Dermis blood vessel endothelial cell (primary cell): ENCODE results near the gene TSPAN14. TPM values are rescaled to one million over a fixed set of nuclear protein-coding genes. Genes with fewer than 3 reads are reported as not detected.
"Not testable (repeated sequence)": the region's sequence is repeated elsewhere in the genome, so short reads cannot be mapped to it uniquely, and the experiment has no call there.

ENCODE experiments used
- DNase-seq: peaks from one replicate; pipeline ENCODE4 v3.0.0; 2010
- total RNA-seq: library from RNA; depleted of rRNA; stranded (reverse); fragments of >200 nt; gene quantifications from 2 replicates; pipeline ENCODE4 v1.2.3, GENCODE V29; 2014

TSPAN14 gene
- total RNA-seq, 1 donor from 2014 or later = 91.0 TPM

DNA sequence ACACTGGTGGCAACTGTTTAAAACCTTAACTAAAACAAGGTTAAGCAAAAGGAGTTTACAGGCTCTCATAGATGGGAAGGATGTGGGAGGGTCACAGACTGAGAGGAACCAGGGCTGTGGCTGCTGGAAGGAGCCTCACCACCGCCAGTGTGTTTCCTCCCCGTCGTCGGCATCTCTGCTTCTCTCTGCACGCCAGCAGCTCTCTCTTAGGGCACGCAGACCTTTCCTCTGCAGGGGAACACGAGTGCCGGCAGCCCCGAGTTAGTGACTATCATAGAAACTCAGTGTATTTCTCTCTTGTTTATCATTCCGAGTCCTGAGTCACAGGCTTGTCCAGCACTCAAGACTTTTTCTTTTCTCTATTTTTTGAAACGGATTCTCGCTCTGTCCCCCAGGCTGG, 75.5 kb downstream of the TSPAN14 start:
- DNase-seq = no peak

DNA sequence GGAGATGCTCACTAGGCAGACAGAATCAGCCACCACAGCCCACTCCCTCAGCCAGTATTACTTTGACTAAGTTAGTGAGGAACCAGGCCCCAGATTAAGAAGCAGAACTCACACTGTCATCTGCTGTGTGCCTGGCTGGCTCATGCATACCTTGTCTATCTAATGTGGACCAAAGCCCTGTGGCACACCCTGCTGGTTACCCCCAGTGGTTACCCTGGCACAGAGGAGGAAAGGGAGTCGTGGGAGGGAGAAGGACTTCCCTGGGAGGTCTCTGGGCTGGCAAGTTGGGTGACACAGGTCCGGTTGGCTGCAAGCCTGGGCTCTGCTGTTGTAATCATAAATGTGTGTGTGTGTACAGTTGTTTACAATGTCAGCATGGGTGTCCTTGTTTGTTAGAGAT, 76.1 kb downstream of the TSPAN14 start:
- peak; percentile 56 for DNase-seq

DNA sequence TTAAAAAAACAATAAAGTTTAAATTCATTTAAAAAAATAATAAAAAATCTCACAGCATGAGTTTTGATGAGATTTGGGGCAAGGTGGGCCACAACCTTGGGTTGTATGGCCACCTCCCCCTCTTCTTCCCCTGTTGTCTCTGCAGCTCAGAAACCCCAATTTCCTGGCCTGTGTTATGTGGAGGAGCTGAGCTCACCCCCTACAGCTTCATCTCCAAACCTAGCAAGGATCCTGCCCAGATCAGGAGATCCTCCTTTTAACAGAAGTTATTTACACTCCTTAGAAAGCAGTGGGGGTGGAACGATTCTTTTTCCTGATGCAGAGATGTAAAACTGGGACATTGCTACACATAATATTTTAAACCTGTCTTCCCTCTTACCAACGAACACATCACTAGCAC, 76.7 kb downstream of the TSPAN14 start:
- DNase-seq = no peak

DNA sequence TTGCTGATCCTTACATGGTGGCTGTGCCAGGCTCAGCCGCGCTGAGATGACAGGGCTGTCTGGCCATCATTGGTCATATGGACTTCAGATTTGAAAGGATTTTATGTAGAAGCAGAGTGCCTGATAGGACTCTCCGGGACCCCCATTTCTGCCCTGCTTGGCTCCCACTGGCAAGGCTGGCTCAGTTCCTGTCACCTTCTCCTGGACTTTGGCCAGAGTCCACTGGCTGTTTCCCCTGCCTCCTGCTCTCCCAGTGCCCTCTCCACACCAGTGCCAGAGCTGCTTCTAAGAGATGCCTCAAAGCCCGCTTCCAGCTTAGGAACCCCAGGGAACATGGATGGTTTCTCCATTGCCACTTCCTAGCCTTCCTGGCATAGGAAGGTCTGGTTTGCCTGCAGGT, 78.5 kb downstream of the TSPAN14 start:
- no peak for DNase-seq

DNA sequence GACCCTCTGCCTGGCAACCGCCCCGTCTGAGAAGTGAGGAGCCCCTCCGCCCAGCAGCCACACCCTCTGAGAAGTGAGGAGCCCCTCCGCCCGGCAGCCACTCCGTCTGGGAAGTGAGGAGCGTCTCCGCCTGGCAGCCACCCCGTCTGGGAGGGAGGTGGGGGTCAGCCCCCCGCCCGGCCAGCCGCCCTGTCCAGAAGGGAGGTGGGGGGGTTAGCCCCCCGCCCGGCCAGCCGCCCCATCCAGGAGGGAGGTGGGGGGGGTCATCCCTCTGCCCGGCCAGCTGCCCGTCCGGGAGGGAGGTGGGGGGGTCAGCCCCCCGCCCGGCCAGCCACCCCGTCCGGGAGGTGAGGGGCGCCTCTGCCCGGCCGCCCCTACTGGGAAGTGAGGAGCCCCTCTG, 79.9 kb downstream of the TSPAN14 start:
- DNase-seq = not testable (repeated sequence)

DNA sequence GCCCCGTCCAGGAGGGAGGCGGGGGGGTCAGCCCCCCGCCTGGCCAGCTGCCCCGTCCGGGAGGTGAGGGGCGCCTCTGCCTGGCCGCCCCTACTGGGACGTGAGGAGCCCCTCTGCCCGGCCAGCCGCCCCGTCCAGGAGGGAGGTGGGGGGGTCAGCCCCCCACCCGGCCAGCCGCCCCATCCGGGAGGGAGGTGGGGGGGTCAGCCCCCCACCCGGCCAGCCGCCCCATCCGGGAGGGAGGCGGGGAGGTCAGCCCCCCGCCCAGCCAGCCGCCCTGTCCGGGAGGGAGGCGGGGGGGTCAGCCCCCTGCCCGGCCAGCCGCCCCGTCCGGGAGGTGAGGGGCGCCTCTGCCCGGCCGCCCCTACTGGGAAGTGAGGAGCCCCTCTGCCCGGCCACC, 80.5 kb downstream of the TSPAN14 start:
- DNase-seq = not testable (repeated sequence)

DNA sequence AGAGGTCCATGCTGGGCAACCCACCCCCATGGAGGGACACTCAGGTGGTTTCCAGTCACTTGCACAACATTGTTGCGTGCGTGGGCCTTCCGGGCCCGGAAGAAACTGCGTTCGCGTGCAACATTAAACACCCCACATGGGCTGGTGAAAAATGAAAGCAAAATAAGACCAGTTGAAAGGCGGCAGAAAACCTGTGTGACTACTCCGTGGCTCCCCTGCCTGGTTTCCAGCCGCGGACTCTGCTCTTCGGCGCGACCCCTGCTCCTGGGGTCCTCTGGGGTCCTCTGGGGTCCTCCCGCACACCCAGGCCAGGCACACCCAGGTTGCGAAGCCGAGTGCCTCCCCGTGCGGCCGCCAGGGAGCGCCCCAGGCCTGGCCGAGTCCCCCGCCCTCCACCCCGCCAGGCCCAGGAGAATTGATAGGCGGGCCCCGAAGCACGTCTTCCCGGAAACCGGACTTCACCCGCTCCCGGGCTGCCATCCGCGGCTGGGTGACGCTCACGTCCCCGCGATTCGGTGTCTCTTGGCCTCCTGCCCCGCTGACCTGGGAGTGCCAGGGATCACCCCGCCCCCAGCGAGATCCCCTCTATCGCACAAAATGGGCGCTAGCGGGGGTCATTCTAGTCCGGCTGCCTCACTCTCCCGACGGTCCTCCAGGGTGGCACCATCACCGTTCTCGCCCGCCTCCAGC, 81.7 kb downstream of the TSPAN14 start:
- peak; percentile 67 for DNase-seq

DNA sequence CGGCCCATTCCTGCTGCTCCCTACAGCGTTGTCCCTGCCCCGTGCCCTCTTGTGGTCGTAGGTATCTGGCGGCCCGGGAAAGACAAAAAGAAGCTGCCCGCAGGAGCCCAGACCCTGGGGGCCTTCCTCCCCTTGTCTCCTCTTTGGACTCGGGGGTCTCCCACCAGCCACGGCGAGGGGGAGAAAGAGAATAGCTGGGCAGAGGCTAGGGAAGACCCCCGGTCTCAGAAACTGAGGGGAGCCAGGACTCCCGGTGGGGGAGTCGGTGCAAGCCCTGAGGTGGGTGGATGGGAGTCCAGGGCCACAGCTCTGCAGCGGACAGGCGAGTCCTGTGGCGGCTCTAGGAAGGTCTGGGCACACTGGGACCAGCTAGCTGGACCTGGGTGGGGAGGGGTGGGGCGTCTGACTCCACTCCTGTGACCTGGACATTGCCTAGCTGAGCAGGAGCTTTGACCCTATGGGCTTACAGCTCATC, 82.3 kb downstream of the TSPAN14 start:
- DNase-seq = no peak

DNA sequence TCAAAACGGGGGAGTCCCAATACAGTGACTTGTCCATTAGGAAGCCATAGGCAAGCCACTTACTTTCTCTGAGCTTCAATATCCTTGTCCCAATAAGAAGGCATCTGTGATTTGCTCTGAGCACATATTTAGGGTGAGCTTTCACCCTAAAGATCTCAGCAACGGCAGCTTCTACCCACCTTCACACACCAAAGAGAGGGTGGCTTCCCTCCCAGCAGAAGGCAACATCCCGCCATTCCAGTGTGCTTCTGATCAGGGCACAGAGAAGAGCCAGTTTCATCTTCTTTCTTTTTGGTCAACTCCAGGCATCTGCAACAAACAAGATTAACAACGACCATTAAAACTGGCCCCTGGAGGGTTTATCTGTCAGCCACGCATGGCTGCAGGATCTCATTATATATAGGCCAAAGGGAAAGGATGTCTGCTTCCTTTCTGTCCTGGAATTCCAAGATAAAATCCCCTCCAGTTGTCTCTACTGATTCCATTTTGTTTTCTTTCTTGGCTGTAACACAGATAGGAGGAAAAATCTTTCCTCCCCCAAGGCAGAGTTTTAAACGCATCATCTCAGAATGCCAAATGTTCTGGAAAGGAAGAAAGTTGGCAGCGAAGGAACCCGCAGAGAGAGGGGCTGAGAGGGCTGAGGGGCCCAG, 83.1 kb downstream of the TSPAN14 start:
- DNase-seq = no peak

DNA sequence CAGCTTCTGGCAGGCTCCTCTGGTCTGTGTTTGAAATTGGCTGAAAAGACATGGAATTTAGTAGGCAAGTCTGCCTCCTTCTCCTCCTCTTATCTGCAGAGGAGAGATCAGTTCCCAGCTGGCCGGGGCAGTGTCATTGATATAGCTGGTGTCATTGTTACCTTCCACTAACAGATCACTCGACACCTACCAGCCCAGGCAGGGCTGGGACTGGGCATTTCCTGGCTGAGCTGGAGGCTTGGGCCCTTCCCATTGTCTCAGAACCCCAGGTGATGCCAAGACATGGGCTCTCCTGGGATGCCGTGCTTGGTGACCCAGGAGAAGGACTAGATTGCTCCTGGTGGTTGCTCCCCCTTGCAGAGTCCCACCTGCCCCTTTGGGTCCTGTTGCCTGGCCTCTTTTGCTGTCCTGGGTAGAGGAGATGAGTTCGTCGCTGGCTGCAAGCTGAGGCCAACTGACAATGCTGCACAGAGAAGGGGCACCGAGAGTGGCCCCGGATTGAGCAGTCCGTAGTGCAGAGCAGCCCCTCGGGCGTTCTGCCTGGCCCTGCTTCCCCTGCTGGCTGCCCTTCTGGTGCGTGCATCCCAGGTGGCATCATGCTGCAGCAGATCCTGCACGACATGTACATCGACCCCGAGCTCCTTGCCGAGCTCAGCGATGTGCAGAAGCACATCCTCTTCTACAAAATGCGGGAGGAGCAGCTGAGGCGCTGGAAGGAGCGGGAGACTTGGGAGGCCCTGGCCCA, 83.8 kb downstream of the TSPAN14 start, which contains the start of gene SH2D4B:
Gene SH2D4B (plus strand): TSS at position 167 of the 745 bp plus-strand sequence. CDS start 430 bp downstream, at position 597.
- no peak for DNase-seq

DNA sequence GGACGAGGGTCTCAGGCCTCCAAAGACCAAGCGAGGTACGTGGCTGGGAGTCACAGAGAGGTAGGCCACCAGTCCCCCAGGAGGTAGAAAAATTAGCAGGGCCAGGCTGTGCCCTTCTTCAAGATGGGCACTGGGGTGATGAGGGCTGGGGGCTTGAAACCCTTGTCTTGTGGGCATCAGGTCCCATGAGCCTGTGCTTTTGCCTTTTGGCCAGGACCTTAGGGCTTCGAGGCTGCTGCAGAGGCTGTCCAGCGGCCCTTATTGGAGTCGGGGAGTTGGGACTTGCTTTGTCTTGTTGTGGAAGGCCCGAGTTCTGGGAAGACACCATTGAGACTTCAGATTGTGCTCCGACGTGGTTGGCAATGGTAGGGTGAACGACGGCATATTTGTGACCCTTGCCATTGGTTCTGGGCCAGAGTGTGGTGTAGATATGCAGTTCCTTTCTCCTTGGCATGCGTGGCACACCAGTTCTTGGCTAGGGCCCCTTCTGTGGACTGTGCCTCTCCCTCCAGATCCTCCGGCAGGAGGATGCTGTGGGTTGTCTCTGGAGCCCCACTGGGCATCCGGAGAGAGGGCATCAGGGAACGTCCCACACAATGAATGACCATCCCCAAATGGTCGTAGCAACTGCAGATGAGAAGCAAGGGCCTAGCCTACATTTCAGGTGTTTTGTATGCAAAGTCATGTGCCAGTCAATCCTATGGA, 84.5 kb downstream of the TSPAN14 start:
- no peak for DNase-seq

DNA sequence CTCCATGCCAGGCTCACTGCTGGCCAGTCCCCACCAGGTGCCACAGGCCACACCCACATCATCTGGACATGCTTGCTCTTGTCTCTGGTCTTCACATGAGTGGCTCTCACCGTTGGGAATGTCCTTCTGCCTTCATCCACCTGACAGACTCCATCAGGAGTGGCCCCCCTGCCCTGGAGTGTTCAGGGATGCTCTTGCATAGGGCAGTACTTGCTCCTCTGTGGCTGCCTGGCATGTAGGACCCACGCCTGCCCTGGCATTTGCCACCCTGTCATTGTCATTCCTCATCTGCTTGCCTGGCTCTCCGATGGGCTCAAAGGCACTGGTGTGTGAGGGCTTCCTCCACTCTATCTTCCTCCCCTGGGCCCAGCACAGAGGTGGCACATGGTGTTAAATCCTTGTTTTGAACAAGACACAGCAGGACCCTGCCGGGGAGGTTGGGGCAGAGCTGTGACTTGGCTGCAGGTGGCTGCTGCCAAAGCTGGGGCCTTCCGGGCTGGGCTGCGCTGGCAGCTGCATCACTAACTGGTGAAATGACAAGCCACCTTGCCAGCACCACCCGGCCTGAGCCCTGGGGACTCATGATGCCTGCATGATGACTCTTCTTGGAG, 85.4 kb downstream of the TSPAN14 start:
- DNase-seq = no peak

DNA sequence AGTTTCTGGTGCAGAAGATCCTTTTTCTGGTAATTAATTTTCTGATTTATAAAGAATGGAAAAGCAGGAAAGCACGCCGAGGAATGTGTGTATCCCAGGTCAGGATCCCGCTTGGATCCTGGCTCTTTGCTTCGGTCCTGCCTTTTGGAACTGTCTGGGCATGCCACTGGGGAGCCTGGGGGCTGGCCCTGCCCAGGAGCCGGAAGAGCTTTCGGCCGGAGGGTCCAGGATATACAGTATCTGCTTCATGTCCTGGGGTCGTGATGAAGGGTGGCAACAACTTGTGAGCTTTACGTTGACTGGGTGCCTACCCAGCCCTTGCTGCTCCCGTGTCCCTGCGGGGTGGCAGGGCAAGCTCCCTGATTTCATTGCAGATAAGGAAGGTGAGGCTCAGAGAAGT, 86.0 kb downstream of the TSPAN14 start:
- no peak for DNase-seq

DNA sequence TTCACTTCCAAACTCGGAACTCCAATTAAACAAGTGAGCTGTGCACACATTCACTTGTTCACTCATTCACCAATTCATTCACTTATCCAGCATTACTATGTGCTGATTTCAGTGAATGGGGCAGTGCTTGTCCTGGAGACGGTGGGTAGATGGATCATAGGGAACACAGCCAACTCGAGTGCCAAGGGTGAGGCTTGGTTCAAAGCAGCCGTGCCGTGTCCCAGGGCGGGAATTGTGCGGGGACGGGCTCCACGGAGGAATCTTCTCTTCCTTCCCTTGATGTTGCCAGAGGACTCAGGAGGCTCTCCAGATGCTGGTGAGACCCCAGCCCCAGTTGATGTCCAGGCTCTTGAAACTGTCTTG, 86.5 kb downstream of the TSPAN14 start:
- peak; percentile 37 for DNase-seq

DNA sequence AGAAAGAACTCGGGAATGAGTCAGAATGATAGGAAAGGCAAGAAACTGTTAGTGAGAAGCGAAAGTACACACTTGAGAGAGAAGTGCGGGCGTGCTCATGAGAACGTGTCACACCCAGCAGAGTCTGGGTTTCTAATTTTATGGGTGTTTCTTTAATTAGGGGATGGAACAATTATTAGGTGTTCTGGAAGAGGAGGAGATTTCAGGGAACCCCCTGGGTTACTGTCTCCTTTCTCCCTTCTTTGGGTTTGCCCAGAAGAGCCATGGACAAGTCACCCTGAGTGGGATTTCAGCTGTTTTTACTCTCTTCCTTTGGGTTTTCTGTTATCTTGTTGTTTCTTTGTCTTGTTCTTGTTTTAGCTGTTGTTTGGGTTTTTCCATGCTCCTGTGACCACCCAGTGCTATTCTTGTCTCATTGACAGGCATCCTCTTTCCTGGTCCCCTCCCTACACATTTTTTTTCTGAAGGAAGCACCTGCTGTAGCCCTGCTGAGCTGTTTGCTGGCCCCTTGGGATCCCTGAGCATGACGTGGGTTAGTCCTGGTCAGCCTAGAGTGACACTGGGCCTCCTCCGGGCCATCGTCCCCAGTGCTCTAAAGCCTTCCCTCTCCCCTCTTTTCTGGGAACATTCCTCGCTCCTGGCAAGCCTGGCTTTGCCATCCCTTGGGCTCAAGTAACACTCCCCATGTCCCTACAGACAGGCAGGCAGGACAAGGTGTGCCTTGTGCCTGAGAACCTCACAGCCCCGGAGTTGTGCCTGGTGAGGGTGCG, 87.1 kb downstream of the TSPAN14 start:
- DNase-seq = peak; percentile 84

DNA sequence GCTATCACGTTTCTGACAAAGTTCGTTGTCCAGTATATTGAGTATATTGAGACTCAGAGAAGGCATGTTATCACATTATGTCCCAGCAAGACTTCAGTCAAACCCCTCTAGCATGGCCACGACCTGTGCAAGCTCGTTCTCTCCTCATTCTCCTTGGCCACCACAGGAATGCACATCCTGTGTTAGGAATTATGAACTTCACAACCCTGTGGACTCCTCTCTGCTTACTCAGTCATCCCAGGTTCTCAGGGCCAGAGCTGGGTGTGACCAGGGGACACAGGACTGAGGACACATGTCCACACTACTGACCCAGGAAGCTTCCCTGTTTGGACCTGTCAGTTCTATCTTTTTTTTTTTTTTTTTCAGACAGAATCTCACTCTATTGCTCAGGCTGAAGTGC, 87.9 kb downstream of the TSPAN14 start:
- DNase-seq = no peak

DNA sequence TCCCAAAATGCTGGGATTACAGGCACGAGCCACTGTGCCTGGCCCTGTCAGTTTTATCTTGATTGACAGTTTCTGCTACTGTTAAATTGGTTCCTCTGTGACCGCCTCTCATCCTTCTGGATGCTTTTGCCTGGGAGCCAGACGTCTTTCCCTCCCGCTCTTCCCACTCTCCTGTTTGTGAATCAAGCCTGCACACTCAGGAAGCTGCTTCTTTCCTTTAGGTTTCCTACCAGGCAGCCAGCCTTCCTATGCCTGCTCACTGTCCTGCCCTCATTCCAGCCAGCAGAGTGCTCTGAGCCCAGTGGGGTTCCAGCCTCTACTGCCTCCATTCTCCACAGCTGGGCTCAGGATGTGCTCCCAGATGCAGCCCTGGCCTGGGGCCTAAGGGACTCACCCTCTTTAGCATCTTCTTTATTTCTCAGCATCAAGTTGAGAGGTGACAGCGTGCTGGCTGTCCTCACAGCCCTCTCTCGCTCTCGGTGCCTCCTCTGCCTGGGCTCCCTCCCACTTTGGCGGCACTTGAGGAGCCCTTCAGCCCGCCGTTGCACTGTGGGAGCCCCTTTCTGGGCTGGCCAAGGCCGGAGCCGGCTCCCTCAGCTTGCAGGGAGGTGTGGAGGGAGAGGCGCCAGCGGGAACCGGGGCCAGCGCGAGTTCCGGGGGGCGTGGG, 88.7 kb downstream of the TSPAN14 start:
- DNase-seq = no peak

DNA sequence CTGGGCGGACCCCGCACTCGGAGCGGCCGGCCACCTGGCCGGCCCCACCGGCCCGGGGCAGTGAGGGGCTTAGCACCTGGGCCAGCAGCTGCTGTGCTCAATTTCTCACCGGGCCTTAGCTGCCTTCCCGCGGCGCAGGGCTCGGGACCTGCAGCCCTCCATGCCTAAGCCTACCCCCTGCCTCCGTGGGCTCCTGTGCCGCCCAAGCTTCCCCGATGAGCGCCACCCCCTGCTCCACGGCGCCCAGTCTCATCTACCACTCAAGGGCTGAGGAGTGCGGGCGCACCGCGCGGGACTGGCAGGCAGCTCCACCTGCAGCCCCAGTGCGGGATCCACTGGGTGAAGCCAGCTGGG, 89.2 kb downstream of the TSPAN14 start:
- not testable (repeated sequence) for DNase-seq

DNA sequence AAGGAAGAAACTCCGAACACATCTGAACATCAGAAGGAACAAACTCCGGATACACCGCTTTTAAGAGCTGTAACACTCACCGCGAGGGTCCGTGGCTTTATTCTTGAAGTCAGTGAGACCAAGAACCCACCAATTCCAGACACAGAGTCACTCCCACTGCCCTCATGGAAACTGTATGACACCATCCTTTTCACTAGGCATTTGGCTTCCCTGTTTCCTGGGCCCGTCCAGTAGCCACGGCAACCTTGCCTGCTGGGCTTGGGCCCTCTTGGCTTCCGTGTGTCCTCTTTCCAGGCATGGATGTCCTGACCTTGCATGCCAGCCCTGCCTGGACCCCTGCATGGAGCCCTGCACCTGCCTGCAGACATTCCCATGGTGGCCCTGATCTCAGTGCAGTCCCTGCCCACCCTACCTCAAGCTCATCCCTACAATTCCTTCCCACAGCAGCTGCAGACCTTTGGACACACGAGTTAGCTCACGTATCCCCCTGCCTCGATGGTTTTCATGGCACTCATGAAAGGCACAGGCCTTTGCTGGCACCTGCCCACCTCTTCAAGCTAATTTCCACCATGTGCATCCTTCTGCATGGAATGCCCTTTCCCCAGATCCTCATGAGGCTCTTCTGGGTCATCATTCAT, 90.3 kb downstream of the TSPAN14 start:
- no peak for DNase-seq

DNA sequence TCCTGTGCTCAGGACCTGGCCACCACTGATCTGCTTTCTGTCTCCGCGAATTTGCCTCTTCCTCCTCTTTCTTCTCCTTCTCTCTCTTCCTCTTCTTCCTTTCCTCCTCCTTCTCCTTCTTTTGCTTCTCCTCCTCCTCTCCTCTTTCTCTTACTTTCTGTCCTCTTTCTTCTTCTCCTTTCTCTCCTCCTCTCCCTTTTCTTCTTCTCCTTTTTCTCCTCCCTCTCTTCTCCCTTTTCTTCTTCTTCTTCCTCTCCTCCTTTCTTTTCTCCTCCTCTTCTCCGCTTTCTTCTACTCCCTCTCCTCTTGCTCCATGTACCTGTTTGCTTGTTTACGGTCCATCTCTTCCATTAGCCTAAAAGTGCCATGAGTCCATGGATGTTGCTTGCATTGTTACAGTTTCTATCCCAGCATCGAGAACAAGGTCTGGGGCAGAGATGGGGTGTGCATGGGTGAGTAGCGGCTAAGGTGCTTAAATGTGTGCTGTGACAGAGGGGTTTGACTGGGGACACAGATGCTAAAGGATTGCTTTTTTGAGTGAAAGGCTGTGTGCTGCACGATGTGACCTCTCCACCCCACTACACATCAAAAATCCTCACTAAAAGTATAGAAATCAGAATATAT, 91.3 kb downstream of the TSPAN14 start:
- no peak for DNase-seq
